Heart left ventricle (tissue), 13 donors: ENCODE measurements around the gene HPS3.

Experiments used
- CTCF ChIP-seq, 12 donors: fragments of 200-600 bp; sonication (generic) in 4 of 12; IDR thresholded peaks; one replicate each; pipeline versions ENCODE4 v1.5.0 to v1.8.0; 2018 to 2022; ENCODE audit warnings: antibody characterized with exemption in 12 of 12, mild to moderate bottlenecking in 5 of 12
- POLR2A ChIP-seq, 2 donors: fragments of 450-650 bp; IDR thresholded peaks; one replicate each; pipeline ENCODE4 v1.6.1; 2017; ENCODE audit warnings: antibody characterized with exemption in 2 of 2, mild to moderate bottlenecking in 2 of 2, moderate library complexity in 2 of 2
- donor health status: ischemic (EF 13 %, LVEDD 7.1; RV severe dilation, severe dysfunction).
- donor health status: DM: no; HTN: yes; CAD: no.
- donor health status: DM: no; HTN: no; CAD: no.
- donor health status: ischemic (EF 25% LVEDD 6.9; RV normal size, moderate dysfunction).
- donor health status: ischemic (EF 25% LVEDD 5.7; RV mildly dilated, moderate dysfunction).
- donor health status: ischemic (EF 35%, LVEDD 5.7; RV mildly dilated, moderate dysfunction).
- donor health status: nonischemic (EF 11% LVEDD 7.7; RV severe dilation, severe dysfunction).
- donor health status: DM: yes; HTN: yes; CAD: no.
- donor health status: PGD.
- donor health status: ischemic (EF 29% LVEDD 5.4; RV normal size, mild dysfunction).
- donor health status: nonischemic (EF 23%, LVEDD 6.1; RV moderate dilation, normal function).

GRCh38 chr3:149080699-149081091, 48.7 kb upstream of the HPS3 start:
- no peak for TF ChIP-seq POLR2A (IDR thresholded peaks at IDR 0.05)
- no peak for TF ChIP-seq CTCF (IDR thresholded peaks at IDR 0.05)
